RCC 7860 (cell line): ENCODE results near the gene CCNF.
"Not testable (repeated sequence)": the region's sequence is repeated elsewhere in the genome, so short reads cannot be mapped to it uniquely, and the experiment has no call there.

Source experiments
- DNase-seq: peaks from one replicate; pipeline ENCODE4 v3.0.0-alpha.2; 2015; ENCODE audit warnings: low spot score
- FAIRE-seq: peaks from 2 replicates; lab custom pipeline; 2012; peaks lifted over from hg19 to GRCh38; lab: Jason Lieb, UNC

Gene CCNF

DNA sequence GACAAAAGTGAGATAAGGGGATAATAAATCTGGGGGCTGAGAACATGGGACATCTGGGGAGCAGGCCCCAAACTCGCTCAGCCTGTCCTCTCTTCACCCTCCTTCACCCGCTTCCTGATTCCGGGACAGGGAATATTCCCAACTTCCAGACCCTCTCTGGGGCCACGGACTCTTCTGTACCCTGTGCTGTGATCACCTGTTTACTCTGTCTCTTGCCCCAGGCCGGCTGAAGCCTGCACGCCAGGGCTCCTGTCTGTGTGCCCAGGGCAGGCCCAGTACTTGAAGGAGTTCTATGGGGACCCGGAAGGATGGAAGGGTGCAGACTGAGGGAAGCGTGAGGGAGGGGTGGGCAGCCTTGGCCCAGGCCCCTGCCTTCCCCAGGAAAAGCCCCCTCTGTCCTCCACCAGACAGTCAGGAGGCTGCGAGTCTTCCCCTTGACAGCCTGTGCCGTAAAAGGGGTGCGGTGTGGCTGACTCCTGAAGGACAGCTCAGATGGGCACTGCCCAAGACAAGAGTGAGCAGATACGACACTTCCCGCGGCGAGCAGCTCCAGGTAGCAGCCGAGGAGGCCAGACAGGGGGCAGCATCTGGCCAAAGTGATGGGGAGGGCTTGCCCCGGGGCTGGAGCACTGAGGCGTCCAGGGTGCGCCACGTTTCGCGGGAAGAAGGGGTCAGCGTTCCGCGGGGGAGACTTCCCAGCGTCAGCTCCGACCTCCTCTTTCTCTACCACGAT lies 1.0 kb upstream of the CCNF start:
- DNase-seq, result no peak
- FAIRE-seq, result no peak

DNA sequence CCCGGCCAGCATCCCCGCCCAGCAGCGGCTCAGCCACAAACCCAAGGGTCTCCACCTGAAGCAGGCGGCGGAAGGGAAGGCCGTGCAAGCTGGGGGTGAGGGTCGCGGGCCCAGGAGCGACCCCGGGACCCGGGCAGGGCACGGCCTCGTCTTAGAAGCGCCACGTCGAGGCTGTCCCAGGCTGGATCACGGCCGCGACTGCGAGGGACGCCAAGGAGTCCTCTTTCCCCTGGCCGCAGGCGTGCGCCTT lies 538 bp upstream of the CCNF start:
- no peak for DNase-seq
- no peak for FAIRE-seq

DNA sequence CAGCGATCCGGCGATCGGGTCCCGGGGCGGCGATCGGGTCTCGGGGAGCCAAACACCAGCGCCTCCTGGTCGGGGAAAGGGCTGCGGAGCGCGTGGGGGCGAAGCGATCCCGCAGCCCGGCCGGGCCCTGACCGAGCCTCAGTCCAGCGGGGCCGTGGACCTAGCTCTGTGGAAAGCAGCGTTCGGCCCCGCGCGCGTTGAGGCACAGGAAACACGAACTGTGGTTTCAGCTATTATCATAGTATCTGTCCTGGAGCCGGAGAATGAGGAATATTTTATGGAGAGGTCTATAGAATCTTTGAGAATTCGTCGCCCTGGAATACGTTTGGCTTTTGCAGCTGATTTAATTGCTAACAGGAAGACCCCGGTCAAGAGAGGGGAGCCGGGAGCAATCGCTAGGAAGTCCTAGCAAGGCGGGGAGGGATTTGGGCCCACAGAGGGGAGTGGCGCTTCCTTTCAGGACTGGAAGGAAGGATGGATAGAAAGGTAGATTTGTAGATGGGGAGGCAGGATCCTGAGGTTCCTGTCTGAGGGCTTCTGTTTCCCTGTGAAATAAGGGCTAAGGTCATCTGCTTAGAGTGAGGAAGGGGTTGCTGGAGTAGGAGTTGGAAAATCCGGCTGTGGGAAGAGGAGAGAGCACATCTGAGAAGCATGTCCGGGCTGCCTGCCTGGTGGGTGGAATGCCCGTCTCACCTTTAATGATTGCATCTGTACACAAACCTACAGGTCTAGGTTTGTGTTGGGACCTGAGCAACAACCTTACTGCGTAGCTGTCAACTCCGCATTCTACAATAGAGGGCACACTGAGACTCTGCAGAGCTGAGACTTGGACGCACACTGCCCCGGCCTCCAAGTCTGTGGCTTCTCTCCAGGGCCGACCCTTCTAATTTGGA lies 770 bp downstream of the CCNF start:
- no peak for DNase-seq
- FAIRE-seq, result no peak

DNA sequence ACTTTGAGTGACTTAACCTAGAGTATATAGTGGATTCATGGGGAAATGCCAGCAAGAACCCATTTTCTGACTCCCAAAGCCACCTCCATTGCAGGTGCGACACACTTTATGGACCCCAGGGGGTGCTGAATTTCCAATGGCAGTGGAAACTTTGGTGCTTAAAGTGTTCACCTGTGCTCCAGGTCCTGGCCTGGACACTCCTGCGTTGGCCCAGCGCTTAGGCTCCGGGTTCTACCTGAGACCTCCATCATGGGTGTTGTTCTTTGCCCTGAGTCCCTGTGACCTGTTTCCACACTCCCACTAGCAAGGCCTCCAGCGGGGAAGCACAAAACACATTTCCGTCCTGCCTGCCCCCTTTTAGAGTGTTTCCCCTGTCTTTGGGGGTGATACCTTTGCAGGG lies 3.0 kb downstream of the CCNF start:
- DNase-seq (no peak), FAIRE-seq (no peak)

DNA sequence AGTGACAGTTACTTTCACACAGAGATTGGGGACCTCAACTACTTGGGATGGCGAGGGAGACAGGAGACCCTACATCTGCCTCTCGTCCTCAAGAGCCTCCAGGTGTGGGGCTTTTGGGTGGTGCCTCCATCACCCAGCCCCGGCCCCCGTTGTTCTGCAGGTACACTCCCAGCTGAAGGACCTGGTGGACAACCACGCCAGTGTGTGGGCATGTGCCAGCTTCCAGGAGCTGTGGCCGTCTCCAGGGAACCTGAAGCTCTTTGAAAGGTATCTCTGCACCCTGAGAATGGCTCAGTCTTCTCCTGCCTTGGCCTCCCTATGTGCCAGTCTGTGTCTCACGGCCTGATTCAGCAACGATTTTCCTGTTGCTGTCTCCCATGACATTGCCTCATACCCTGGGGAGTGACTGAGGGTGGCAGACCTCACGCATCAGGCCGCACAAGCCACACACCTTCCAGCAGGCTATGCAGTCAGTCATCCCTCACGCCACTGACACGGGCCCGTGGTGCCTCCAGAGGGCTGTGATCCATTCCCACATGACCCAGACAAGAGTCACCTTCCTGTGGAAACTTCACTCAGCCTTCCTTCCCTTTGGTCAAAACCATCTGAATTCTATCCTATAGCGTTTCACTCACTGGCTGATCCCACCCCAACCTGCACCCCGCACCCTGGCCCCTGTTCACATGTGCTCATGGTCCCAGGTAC lies 3.7 kb downstream of the CCNF start:
- no peak for FAIRE-seq
- DNase-seq, result no peak

DNA sequence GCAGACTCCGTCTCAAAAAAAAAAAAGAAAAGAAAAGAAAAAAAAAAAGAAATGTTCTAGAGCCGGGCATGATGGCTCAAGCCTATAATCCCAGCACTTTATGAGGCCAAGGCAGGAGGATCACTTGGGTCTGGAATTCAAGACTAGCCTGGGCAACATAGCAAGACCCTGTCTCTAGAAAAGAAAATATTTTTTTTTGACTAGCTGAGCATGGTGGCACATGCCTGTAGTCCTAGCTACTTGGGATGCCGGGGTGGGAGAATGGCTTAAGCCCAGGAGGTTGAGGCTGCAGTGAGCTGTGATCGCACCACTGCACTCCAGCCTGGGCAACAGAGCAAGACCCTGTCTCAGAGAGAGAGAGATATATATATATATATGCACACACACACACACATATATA lies 6.0 kb downstream of the CCNF start:
- FAIRE-seq, DNase-seq: not testable (repeated sequence)

DNA sequence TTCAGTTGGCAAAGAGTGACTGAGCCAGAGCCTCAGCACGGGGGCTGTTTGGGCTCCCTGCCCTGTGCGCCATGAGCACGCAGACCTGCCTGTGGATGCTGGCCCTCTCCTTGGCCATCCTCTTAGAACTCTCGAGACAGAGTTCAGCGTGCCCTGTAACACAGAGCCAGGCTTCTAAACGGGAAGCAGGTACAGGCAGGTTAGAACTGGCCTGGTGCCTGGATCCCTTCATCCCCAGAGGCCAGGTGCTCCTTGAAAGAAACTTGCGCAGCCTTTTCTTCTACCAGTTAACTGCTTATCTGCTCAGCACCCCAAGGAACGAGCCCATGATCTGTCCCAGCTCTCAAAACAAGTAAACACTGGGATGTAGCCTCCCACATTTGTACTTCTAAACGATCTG lies 6.9 kb downstream of the CCNF start:
- FAIRE-seq (no peak), DNase-seq (no peak)

DNA sequence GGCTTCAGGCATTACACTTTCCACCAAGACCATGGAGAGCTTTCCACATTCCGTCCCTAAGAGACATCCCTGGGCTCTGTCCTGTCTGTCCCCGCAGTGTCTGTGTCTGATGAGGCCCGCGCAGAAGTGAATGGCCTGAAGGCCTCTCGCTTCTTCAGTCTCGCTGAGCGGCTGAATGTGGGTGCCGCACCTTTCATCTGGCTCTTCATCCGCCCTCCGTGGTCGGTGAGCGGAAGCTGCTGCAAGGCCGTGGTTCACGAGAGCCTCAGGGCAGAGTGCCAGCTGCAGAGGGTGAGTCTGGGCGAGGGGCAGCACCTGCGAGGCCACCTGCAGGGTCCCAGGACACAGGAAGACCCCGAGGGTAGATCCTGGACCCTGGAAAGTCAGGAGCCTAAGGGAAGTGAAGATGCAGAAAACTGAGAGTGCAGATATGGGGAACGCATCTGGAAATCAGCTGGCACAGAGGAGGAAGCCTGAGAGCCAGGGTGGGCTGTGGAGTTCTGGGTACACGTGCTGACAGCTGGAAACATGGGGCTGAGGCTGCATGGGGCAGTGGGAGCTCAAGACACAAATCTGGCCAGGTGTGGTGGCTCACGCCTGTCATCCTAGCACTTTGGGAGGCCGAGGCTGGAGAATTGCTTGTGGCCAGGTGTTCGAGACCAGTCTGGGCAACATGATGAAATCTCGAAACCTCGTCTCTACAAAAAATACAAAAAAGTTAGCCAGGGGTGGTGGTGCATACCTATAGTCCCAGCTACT lies 8.0 kb downstream of the CCNF start:
- no peak for DNase-seq

DNA sequence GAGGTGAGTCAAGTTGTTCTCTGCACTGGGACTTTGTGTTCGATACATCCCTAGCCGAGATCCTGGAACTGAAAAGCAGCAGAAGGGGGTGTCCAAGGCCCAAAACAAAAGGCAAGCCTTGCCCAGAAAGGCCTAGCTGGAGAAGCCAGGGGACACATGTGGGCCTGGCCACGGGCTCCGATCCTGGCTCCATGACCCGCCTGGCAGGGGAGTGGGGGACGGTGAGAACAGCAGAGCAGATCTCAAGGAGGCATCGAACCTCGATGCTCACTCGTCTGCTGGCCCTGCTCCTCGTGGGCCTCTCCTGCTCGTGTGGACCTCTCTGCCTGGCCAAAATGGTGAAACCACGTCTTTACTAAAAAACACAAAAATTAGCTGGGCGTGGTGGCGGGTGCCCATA lies 8.9 kb downstream of the CCNF start:
- no peak for DNase-seq
- FAIRE-seq, result no peak

More for the DNA sequence above, 8.0 kb downstream of the CCNF start:
- no peak for FAIRE-seq

DNA sequence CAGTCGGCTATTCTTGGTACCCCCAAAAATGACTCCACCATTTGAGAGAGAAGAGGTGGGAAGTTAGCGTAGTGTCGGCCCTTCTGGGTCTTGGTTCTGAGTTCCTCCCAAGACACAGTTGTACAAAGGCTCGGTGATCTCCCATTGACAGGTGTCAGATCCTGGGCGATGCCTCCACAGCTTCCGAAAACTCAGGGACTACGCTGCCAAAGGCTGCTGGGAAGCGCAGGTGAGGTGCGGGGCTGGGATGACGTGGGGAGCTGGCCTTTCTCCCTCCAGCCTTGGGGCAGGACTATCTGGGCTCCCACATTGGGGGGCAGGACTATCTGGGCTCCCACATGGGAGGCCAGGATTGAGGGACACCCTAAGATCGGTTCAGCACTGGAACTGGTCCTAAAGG lies 10.4 kb downstream of the CCNF start:
- DNase-seq (no peak), FAIRE-seq (no peak)

DNA sequence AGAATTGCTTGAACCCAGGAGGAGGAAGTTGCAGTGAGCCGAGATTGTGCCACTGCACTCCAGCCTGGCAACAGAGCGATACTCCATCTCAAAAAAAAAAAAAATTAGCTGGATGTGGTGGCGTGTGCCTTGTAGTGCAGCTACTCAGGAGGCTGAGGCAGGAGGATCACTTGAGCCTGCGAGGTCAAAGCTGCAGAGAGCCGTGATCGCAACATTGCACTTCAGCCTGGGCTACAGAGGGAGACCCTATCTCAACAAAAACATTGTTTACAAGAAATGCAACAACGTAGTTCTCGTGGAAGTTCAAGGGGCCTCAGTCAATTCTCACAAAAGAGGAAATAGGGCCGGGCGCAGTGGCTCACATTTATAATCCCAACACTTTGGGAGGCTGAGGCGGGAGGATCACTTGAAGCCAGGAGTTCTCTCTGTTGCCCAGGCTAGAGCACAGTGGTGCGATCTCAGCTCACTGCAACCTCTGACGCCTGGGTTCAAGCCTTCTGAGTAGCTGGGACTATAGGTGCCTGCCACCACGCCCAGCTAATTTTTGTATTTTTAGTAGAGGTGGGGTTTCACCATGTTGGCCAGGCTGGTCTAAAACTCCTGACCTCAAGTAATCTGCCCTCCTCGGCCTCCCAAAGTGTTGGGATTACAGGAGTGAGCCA lies 12.0 kb downstream of the CCNF start:
- not testable (repeated sequence) for FAIRE-seq, DNase-seq

DNA sequence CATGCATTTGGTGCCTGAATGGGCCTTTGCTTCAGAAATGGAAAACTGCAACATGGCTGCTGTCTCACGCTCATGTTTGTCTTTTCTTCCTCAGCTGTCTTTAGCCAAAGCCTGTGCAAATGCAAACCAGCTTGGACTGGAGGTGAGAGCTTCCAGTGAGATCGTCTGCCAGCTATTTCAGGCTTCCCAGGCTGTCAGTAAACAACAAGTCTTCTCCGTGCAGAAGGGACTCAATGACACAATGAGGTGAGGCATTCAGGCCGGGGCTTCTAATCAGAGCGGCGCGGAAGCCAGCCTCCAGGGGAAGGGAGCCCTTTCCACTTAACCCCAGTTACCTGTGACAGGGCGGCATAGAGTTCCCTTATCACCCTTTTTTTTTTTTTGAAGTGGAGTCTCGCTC lies 14.3 kb downstream of the CCNF start:
- DNase-seq (no peak), FAIRE-seq (no peak)

DNA sequence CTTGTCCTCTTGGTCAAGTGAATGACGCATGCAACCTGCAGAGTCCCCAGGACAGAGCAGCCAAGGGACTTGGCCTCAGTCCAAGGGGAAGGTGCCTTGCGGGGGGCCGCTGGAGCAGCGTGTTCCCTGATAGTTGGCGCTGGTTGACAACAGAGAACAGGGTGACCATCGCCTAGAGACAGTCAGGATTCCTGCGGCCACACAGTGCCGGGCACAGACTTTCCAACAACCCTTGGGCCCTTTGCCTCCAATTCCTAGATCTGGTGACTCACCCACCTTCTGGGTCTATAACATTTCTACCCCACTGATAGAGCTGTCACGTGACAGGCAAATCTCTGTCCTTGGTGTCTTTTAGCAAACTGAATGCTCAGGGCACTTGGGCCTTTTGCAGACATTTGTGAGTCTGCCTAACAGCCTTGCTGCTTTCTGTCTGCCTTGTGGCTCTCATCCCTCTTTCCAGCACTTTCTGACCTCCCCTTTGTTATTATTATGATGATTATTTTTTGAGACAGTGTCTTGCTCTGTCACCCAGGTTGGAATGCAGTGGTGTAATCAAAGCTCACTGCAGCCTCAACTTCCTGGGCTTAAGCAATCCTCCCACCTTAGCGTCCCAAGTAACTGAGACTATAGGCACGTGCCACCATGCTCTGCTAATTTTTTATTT lies 18.8 kb downstream of the CCNF start:
- DNase-seq, result peak; percentile 33
- no peak for FAIRE-seq

DNA sequence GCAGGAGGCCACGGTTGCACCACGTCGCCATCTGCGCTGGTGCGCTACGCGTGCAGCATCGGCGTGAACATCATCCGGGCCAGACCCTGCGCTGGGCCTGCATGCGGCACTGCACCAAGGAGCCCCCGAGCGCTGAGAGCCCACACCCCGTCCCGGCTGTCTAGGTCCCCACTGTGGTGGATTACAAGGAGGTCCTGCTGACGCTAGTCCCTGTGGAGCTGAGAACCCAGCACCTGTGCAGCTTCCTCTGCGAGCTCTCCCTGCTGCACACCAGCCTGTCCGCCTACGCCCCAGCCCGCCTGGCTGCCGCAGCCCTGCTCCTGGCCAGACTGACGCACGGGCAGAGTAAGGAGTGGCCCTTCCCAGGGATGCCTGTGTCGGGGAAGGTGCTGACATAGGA lies 19.9 kb downstream of the CCNF start:
- no peak for DNase-seq
- FAIRE-seq, result no peak

DNA sequence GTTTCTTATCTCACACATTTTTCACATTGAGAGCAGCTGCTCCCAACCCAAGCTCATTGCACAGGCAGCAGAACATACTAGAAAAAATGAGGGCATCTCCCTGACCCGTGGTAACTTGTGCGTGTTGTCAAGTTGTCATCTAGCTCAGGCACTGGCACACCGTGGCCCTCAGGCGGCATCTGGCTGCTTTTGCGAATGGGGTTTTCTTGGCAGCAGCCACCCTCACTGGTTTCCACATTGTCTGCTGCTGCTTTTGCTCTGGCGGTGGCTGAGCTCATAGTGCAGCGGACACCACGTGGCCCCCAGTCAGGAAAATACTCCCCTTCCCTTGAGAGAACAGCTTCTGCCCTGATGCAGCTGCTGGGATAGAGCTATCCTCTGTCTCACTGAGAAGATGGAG lies 21.3 kb downstream of the CCNF start:
- FAIRE-seq (no peak), DNase-seq (no peak)

DNA sequence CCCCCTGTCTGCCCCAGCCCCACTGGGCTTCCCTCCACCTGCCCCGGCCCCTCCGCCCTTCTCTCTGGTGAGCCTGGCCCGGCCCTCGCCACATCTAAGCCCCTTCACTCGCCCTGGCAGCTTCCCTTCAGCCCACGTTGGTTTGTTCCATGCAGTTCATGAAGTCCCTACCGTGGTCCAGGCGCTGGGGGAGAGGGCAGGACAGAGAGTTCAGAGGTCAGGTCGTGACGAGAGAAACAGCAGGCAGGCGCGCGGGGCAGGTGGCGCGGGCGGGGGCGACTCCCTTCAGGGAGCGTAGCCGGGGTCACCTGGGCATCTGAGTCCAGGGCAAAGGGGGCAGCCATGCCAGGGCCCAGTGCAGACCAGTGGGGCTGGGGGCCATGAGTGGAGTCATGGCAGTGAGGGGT lies 21.7 kb downstream of the CCNF start:
- no peak for FAIRE-seq
- no peak for DNase-seq

DNA sequence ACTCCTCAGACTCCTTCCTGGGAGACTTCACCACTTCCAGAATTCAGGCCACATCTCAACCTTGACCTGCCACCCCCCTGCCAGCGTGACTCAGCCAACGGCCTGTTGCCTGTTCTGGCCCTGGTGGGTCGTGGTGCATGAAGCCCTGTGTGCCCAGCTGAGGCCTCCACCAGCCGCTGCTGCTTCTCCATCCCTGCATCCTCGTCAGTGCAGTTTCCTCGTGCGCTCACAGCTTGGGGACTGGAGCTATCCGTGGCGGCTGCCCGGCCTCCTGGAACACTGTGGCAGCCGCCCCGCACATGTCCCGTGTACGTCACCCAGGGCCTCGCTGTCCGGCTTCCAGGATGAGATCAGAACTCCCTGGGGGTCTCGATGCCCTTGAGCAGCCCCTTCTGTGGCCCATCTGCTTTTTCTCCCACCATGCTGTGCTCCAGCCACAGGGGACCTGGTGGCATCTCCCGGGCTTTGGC lies 22.6 kb downstream of the CCNF start:
- peak; percentile 36 for FAIRE-seq
- peak; percentile 70 for DNase-seq

DNA sequence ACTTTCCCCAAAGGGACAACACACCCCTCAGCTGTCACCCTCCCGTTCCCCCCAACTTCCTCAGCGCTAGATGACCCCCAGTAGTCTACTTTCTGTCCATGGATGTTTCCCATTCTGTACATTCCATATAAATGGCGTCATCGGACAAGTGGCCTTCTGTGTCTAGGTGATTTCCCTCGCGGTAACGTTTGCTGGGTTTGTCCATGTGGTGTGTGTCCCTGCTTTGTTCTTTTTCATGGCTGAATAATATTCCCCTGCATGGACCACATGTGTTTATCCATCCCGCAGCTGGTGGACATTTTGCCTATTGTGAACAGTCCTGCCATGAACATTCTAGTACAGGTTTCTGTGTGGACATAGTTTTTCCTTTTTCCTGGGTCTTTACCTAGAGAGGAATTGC lies 23.4 kb downstream of the CCNF start:
- FAIRE-seq (no peak), DNase-seq (no peak)

DNA sequence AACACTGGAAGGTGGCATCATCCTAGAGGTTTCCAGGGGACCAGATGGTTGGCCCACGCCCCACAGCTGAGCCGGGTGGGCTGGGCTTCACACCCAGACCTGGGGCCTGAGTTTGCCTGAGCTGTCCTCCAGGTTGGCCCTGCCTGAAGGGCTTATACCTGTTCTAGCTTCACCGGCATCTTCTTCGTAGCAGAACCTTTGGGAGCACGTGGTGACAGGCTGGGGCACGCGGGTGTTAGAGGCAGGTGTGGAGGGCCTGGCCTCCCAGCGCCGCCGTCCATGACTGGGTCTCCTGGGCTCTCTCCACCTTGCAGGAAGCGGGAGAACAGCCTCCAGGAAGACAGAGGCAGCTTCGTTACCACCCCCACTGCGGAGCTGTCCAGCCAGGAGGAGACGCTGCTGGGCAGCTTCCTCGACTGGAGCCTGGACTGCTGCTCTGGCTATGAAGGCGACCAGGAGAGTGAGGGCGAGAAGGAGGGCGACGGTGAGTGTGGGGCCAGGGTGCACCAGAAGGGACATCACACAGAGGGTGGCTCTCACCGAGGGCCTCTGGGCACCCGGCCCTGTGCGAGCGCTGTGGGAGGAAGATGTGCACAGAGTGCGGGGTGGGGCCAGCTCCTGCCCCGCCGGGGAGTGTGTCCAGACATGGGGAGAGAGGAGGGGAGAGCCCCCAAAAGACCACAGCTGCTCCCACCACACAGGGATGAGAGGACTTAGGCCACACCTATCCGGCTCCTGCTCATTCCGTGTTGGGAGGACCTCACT lies 26.0 kb downstream of the CCNF start:
- DNase-seq, result no peak
- no peak for FAIRE-seq
